ENCODE results near the gene CD7. TPM values are rescaled to one million over a fixed set of nuclear protein-coding genes. Genes with fewer than 3 reads are reported as not detected.
"Not testable (repeated sequence)": the region's sequence is repeated elsewhere in the genome, so short reads cannot be mapped to it uniquely, and the experiment has no call there.

Gene CD7
- total RNA-seq, 4 donors from 2014 or later, result 0.29 to 4.4 (median 1.6) TPM

DNA sequence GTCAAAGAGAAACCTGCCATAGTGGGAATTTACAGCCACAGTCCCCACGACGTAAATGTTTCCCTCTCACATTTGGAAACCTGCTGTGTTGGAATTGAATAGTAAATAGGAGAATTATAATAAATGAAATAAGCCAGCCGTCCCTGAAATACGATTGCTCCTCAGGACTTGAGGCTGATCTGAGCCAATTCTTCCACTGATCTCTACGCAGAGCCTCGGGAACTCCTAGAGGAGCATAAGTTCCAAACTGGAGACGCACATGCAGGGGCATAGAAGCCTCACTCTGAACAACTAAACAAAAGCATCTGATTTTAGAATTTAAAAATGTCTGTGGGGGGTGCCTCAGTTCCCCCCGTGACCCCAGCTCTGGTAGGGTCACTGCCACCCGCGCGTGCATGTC is 31.5 kb upstream of the CD7 start:
- H3K27ac ChIP-seq, result peak overlapping the region; percentile 7
- whole genome bisulfite sequencing, result 55% methylated on average over 8 of the region's 11 CpGs
- no peaks in the 10 kb centered on the region for H3K36me3 ChIP-seq
- no peak for DNase-seq (ENCODE audit: low spot score in 2 of 2)
- TF ChIP-seq EP300 (IDR thresholded peaks at IDR 0.05) (no peak), POLR2AphosphoS5 (IDR thresholded peaks at IDR 0.05) (no peak), POLR2A (IDR thresholded peaks at IDR 0.05) (no peak)
- TF ChIP-seq, protein P1, sequence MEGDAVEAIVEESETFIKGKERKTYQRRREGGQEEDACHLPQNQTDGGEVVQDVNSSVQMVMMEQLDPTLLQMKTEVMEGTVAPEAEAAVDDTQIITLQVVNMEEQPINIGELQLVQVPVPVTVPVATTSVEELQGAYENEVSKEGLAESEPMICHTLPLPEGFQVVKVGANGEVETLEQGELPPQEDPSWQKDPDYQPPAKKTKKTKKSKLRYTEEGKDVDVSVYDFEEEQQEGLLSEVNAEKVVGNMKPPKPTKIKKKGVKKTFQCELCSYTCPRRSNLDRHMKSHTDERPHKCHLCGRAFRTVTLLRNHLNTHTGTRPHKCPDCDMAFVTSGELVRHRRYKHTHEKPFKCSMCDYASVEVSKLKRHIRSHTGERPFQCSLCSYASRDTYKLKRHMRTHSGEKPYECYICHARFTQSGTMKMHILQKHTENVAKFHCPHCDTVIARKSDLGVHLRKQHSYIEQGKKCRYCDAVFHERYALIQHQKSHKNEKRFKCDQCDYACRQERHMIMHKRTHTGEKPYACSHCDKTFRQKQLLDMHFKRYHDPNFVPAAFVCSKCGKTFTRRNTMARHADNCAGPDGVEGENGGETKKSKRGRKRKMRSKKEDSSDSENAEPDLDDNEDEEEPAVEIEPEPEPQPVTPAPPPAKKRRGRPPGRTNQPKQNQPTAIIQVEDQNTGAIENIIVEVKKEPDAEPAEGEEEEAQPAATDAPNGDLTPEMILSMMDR (IDR thresholded peaks at IDR 0.05), result no peak
- peaks cover 6% of the 10 kb centered on the region for H3K27me3 ChIP-seq
- peaks cover 21% of the 10 kb centered on the region for H3K4me1 ChIP-seq
- no peaks in the 10 kb centered on the region for H3K9me3 ChIP-seq
- H3K4me3 ChIP-seq, result no peak overlapping the region

DNA sequence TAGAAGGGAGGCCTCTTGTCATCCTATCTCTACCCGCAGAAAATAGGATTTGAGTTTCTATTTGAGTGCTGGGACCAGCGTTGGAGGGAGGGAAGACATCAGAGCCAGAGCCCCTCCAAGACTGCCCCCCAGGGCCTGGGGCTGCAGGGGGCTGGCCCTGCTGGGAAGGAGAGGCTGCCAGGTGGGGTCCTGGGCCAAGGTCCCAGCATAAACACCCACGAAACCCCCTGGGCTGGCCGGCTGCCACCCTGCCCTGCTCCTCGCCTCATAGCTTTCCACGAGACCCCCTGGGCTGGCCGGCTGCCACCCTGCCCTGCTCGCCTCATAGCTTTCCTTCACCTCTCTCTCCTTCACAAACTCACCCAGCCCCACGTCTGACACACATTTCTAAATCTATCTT is 31.0 kb upstream of the CD7 start:
- Histone ChIP-seq H3K4me3 (no peak overlapping the region), H3K27ac (no peak overlapping the region), H3K9me3 (no peaks in the 10 kb centered on the region), H3K4me1 (peaks cover 21% of the 10 kb centered on the region), H3K27me3 (peaks cover 2% of the 10 kb centered on the region), H3K36me3 (no peaks in the 10 kb centered on the region)
- 79% methylated on average over 9 of the region's 9 CpGs for WGBS
- no peak for DNase-seq (ENCODE audit: low spot score in 2 of 2)
- TF ChIP-seq POLR2A (IDR thresholded peaks at IDR 0.05) (no peak), POLR2AphosphoS5 (IDR thresholded peaks at IDR 0.05) (no peak), EP300 (IDR thresholded peaks at IDR 0.05) (no peak)
- TF ChIP-seq, protein P1 (IDR thresholded peaks at IDR 0.05), result no peak

DNA sequence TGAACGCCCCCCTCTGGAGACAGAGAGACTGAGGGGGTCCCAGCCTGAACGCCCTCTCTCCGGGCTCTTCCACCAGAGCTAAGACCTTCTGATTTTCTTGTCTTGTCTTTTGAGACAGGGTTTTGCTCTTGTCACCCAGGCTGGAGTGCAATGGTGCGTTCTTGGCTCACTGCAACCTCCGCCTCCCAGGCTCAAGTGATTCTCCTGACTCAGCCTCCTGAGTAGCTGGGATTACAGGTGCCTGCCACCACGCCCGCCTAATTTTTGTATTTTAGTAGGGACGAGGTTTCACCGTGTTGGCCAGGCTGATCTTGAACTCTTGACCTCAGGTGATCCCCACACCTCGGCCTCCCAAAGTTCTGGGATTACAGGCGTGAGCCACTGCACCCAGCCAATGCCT is 30.6 kb upstream of the CD7 start:
- 85% methylated on average over 11 of the region's 11 CpGs for WGBS
- not testable (repeated sequence) for H3K4me3 ChIP-seq; H3K9me3 ChIP-seq; H3K27me3 ChIP-seq; H3K36me3 ChIP-seq; H3K27ac ChIP-seq; DNase-seq (ENCODE audit: low spot score in 2 of 2)
- peaks cover 21% of the 10 kb centered on the region for H3K4me1 ChIP-seq

DNA sequence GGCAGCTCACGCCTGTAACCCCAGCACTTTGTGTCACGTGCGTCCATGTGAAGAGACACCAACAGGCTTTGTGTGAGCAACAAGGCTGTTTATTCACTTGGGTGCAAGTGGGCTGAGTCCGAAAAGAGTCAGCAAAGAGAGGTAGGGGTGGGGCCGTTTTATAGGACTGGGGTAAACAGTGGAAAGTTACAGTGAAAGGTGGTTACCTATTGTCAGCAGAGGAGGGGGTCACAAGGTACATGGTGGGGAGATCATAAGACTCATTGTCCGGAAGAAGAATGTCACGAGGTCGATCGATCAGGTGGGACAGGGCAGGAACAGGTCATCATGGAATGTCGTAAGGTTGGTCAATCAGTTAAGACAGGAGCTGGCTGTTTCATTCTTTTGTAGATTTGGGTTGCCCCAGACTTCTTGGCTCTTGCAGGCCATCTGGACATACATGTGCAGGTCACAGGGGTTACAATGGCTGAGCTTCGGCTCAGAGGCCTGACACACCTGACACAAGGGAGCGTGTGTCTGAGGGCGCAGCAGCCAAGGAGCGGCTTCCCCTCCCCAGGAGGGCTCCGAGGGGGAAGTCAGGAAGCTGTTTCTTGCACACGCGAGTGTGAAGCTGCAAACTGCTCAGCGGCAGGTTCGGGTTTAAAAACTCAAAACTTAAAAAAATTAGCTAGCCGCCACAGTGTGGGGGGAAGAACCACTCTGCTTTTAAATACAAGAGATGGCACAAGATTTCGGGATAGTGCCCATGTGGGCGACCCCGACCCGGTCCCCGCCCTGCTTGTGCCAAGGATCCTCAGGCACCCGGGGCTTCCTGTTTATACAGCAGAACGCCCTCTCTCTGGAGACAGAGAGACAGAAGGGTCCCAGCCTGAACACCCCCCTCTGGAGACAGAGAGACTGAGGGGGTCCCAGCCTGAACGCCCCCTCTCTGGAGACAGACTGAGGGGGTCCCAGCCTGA is 29.2 kb upstream of the CD7 start:
- TF ChIP-seq POLR2A (IDR thresholded peaks at IDR 0.05) (no peak), POLR2AphosphoS5 (IDR thresholded peaks at IDR 0.05) (no peak)
- no peaks in the 10 kb centered on the region for H3K9me3 ChIP-seq
- no peaks in the 10 kb centered on the region for H3K36me3 ChIP-seq
- 78% methylated on average over 28 of the region's 28 CpGs for WGBS
- peaks cover 13% of the 10 kb centered on the region for H3K4me1 ChIP-seq
- H3K4me3 ChIP-seq, result no peak overlapping the region
- DNase-seq (ENCODE audit: low spot score in 2 of 2), result no peak
- no peaks in the 10 kb centered on the region for H3K27me3 ChIP-seq
- H3K27ac ChIP-seq, result no peak overlapping the region

DNA sequence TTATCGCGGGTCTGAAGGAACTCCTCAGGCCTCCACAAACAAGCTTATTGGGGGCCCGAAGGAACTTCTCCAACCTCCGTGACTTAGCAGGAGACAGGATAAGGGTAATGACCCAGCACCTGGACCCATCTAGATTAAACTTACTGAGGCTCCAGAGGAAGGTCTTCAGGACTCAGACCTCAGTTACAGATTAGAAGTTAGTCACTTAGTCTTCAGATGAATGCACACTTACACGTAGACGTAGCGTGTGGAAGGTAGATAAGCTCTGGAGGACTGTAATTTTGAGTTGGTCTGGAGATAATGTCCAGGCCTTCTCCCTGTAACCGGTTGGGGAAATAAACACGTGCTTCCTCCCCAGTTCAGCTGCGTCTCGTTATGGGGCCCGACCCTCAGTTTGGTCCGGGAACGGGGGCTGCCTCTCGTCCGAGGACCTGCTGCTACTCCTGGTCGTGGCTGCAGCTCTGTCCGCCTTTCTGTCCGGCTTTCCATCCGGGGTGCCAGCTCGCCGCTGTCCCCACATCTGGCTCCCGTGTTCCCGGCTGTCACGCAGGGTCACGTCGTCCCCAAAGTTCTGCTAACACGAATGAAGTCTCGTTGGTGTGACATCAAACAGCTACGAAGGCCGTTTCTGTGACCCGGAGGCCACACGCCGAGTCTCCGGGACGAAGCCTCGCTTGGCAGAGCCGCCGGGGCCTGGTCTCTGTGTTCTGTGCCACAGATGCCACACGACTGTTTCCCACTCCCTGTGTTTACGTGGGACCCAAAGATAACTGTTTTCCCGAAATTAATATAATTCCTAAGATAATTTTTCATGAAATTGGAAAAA is 28.0 kb upstream of the CD7 start:
- TF ChIP-seq POLR2AphosphoS5 (IDR thresholded peaks at IDR 0.05) (no peak), EP300 (IDR thresholded peaks at IDR 0.05) (no peak)
- Histone ChIP-seq H3K27ac (no peak overlapping the region), H3K27me3 (no peaks in the 10 kb centered on the region), H3K36me3 (no peaks in the 10 kb centered on the region), H3K4me3 (no peak overlapping the region), H3K9me3 (no peaks in the 10 kb centered on the region), H3K4me1 (peaks cover 11% of the 10 kb centered on the region)
- no peak for DNase-seq (ENCODE audit: low spot score in 2 of 2)
- WGBS, result 91% methylated on average over 42 of the region's 42 CpGs

DNA sequence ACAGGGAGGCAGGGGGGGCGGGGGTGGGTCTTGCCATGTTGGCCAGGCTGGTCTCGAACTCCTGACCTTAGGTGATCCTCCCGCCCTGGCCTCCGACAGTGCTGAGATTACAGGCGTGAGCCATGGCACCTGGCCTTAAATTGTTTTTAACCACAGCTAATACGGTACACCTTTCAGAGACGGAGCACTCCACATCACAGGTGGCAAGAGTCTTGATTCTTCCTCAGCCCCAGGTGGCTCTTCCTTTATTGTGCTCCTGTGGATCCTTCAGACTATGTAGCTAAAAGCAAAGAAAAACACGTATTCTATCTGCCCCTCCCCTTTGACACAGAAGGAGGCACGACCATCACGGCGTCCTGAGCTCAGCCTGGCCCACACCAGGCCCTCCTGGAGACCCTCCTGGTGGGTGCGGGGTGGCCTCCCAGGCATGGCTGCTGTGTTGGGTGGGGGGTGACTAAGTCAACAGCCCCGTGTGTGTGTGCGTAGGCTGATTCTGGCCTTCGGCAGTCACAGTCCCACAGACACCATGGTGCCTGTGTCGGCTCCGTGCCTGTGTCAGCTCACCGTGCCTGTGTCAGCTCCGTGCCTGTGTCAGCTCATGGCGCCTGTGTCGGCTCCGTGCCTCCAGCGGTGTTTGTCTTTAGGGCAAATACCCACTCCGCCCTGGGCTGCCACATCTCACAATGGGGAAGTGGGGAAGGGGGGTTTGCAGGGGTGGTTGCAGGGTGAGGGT is 26.9 kb upstream of the CD7 start:
- Histone ChIP-seq H3K27me3 (no peaks in the 10 kb centered on the region), H3K4me3 (no peak overlapping the region), H3K27ac (no peak overlapping the region), H3K4me1 (peaks cover 10% of the 10 kb centered on the region), H3K9me3 (no peaks in the 10 kb centered on the region), H3K36me3 (no peaks in the 10 kb centered on the region)
- TF ChIP-seq, protein P1 (IDR thresholded peaks at IDR 0.05), result no peak
- TF ChIP-seq POLR2A (IDR thresholded peaks at IDR 0.05) (no peak), EP300 (IDR thresholded peaks at IDR 0.05) (no peak), POLR2AphosphoS5 (IDR thresholded peaks at IDR 0.05) (no peak)
- no peak for DNase-seq (ENCODE audit: low spot score in 2 of 2)
- 90% methylated on average over 11 of the region's 24 CpGs for WGBS
